Measurements from ENCODE around the gene PM20D1. TPM values are rescaled to one million over a fixed set of nuclear protein-coding genes. Genes with fewer than 3 reads are reported as not detected.

The PM20D1 gene
- total and polyA plus RNA-seq, 7 experiments from 2014 or later, result 0.92 to 2.7 (median 1.9) TPM

- no peak overlapping the region for H3K4me3 ChIP-seq (ENCODE audit: low read length)
- CTCF ChIA-PET, result interaction anchor here (0.7 kb wide), 1 partner anchor 441 kb away, joined by 4 read pairs; no protein-coding TSS in a partner anchor
- H3K9me3 ChIP-seq (ENCODE audit: control insufficient read depth in 2 of 3, low read length in 3 of 3), result no peaks in the 10 kb centered on the region
- Mint-ChIP-seq H3K27me3 (peaks cover 0 to 2% (median 0%) of the 10 kb centered on the region in 5 donors), H3K4me1 (peaks cover 19 to 37% (median 24%) of the 10 kb centered on the region in 7 donors), H3K9me3 (no peaks in the 10 kb centered on the region), H3K4me3 (no peak overlapping the region), H3K36me3 (peaks cover 0 to 6% (median 0%) of the 10 kb centered on the region in 5 donors), H3K27ac (no peak overlapping the region)
- DNase-seq (no peak), ATAC-seq (no peak)
- H3K27me3 ChIP-seq (ENCODE audit: control insufficient read depth in 2 of 2, insufficient read depth in 2 of 2, low read length in 2 of 2), result no peaks in the 10 kb centered on the region
- no peaks in the 10 kb centered on the region for H3K36me3 ChIP-seq (ENCODE audit: control insufficient read depth in 2 of 3, insufficient read depth in 3 of 3, low read length in 3 of 3)
- intact Hi-C loops (cut with micrococcal nuclease), result no loop called here
- no peak overlapping the region for H3K27ac ChIP-seq (ENCODE audit: low read depth, low read length)
- POLR2A ChIA-PET, result interaction anchor here (0.6 kb wide), 1 partner anchor 27 kb away, joined by 3 read pairs; no protein-coding TSS in a partner anchor
- peaks cover 10 to 12% of the 10 kb centered on the region in 2 donors for H3K4me1 ChIP-seq (ENCODE audit: control insufficient read depth in 2 of 2, insufficient read depth in 2 of 2, low read length in 2 of 2)
Observed at GRCh38 chr1:205780335-205780734, 69.6 kb downstream of the PM20D1 start.

Other genes with a start within 250 kb of the PM20D1 start
- gene ELK4, start 218.1 kb downstream of the PM20D1 start, total RNA-seq, result 100 to 1,000 TPM; 104 to 250 (median 156) TPM
- gene ELK4, start 218.1 kb downstream of the PM20D1 start, polyA plus RNA-seq, result 1 to 10 TPM; 4.0 to 7.3 TPM
- gene SLC45A3, start 169.6 kb downstream of the PM20D1 start, total RNA-seq, result 1 to 10 TPM in 2 of 5 experiments, under 1 TPM in 3; 0.10 to 8.7 (median 0.54) TPM
- not detected for gene SLC45A3, start 169.6 kb downstream of the PM20D1 start, polyA plus RNA-seq
- gene NUCKS1, start 100.0 kb downstream of the PM20D1 start, total RNA-seq, result 100 to 1,000 TPM in 4 of 5 experiments, 10 to 100 TPM in 1; 70.4 to 164 (median 122) TPM
- gene NUCKS1, start 100.0 kb downstream of the PM20D1 start, polyA plus RNA-seq, result 10 to 100 TPM; 12.5 to 18.7 TPM
- 10 to 100 TPM; 23.9 to 55.5 (median 45.9) TPM for gene RAB29, start 74.7 kb downstream of the PM20D1 start, total RNA-seq
- 10 to 100 TPM; 57.3 to 76.6 TPM for gene RAB29, start 74.7 kb downstream of the PM20D1 start, polyA plus RNA-seq
- gene SLC41A1, start 36.9 kb downstream of the PM20D1 start, total RNA-seq, result 10 to 100 TPM; 16.5 to 32.0 (median 27.8) TPM
- 10 to 100 TPM in 1 of 2 donors, 1 to 10 TPM in 1; 9.1 to 15.9 TPM for gene SLC41A1, start 36.9 kb downstream of the PM20D1 start, polyA plus RNA-seq
- not detected for gene SLC26A9, start 93.3 kb upstream of the PM20D1 start, total RNA-seq
- not detected for gene SLC26A9, start 93.3 kb upstream of the PM20D1 start, polyA plus RNA-seq
- under 1 TPM in 3 of 5 experiments, not detected in 2; 0.24 to 0.76 (median 0.35) TPM for gene RAB7B, start 153.3 kb upstream of the PM20D1 start, total RNA-seq
- gene RAB7B, start 153.3 kb upstream of the PM20D1 start, polyA plus RNA-seq, result not detected
- not detected for gene CTSE, start 173.8 kb upstream of the PM20D1 start, total RNA-seq
- gene CTSE, start 173.8 kb upstream of the PM20D1 start, polyA plus RNA-seq, result not detected
- 1 to 10 TPM in 2 of 5 experiments, under 1 TPM in 2, not detected in 1; 0.22 to 2.8 (median 0.72) TPM for gene RHEX, start 203.0 kb upstream of the PM20D1 start, total RNA-seq
- gene RHEX, start 203.0 kb upstream of the PM20D1 start, polyA plus RNA-seq, result not detected